Measurements from ENCODE around the gene GRK1. TPM values are rescaled to one million over a fixed set of nuclear protein-coding genes. Genes with fewer than 3 reads are reported as not detected.

The GRK1 gene
- total RNA-seq, 4 donors from 2014 or later: not detected

GRCh38 chr13:113627136-113627535 lies 39.9 kb upstream of the GRK1 start:
- Histone ChIP-seq H3K9me3 (no peaks in the 10 kb centered on the region), H3K4me3 (no peak overlapping the region), H3K27ac (no peak overlapping the region), H3K27me3 (no peaks in the 10 kb centered on the region), H3K36me3 (peaks cover 0 to 12% (median 0%) of the 10 kb centered on the region in 4 donors), H3K4me1 (no peaks in the 10 kb centered on the region)
- intact Hi-C loops (cut with DNase I; ENCODE audit: low total_unique reads) (no loop called here), in situ Hi-C loops (cut with MboI; ENCODE audit: low pct_ligation_motif_present in 1 of 4, low pct_unique_long_range_greater_than_20kb in 1 of 4, low sequenced_read_pairs in 3 of 4) (no loop called here)
- no peak for DNase-seq
- no peak for TF ChIP-seq POLR2A (IDR thresholded peaks at IDR 0.05)
- no peak for TF ChIP-seq EP300 (IDR thresholded peaks at IDR 0.05; ENCODE audit: low read depth)
- no peak for TF ChIP-seq CTCF (IDR thresholded peaks at IDR 0.05)
- TF ChIP-seq POLR2AphosphoS5 (IDR thresholded peaks at IDR 0.05): no peak
- whole genome bisulfite sequencing, 2 donors (ENCODE audit: low coverage in 1 of 2): 91% methylated on average over 14 of the region's 16 CpGs; no CpG with 5 or more reads in 1 of the 2 donors

GRCh38 chr13:113628291-113629270 lies 38.4 kb upstream of the GRK1 start:
- Histone ChIP-seq H3K4me1 (no peaks in the 10 kb centered on the region), H3K27me3 (no peaks in the 10 kb centered on the region), H3K9me3 (no peaks in the 10 kb centered on the region), H3K4me3 (no peak overlapping the region), H3K36me3 (peaks cover 0 to 12% (median 1%) of the 10 kb centered on the region in 4 donors), H3K27ac (no peak overlapping the region)
- in situ Hi-C loops (cut with MboI; ENCODE audit: low pct_ligation_motif_present in 1 of 4, low pct_unique_long_range_greater_than_20kb in 1 of 4, low sequenced_read_pairs in 3 of 4) (no loop called here), intact Hi-C loops (cut with DNase I; ENCODE audit: low total_unique reads) (no loop called here)
- no peak for TF ChIP-seq EP300 (IDR thresholded peaks at IDR 0.05; ENCODE audit: low read depth)
- TF ChIP-seq CTCF (IDR thresholded peaks at IDR 0.05): no peak
- no peak for TF ChIP-seq POLR2A (IDR thresholded peaks at IDR 0.05)
- no peak for TF ChIP-seq POLR2AphosphoS5 (IDR thresholded peaks at IDR 0.05)
- WGBS, 2 donors (ENCODE audit: low coverage in 1 of 2): 80 to 94% methylated on average over 7 to 30 of the region's 30 CpGs
- DNase-seq: no peak

- H3K9me3 ChIP-seq: no peaks in the 10 kb centered on the region
- no peaks in the 10 kb centered on the region for H3K4me1 ChIP-seq
- in situ Hi-C loops (cut with MboI; ENCODE audit: low pct_ligation_motif_present in 1 of 4, low pct_unique_long_range_greater_than_20kb in 1 of 4, low sequenced_read_pairs in 3 of 4): no loop called here
- DNase-seq: no peak
- H3K27ac ChIP-seq: no peak overlapping the region
- no peak overlapping the region for H3K4me3 ChIP-seq
- 83 to 95% methylated on average over 1 to 17 of the region's 17 CpGs for WGBS, 2 donors (ENCODE audit: low coverage in 1 of 2)
- intact Hi-C loops (cut with DNase I; ENCODE audit: low total_unique reads): no loop called here
- H3K36me3 ChIP-seq: peaks cover 0 to 13% (median 4%) of the 10 kb centered on the region in 4 donors
- TF ChIP-seq CTCF (IDR thresholded peaks at IDR 0.05) (no peak), POLR2A (IDR thresholded peaks at IDR 0.05) (no peak), POLR2AphosphoS5 (IDR thresholded peaks at IDR 0.05) (no peak), EP300 (IDR thresholded peaks at IDR 0.05; ENCODE audit: low read depth) (no peak)
- H3K27me3 ChIP-seq: no peaks in the 10 kb centered on the region
Observed at GRCh38 chr13:113629866-113630265, 37.2 kb upstream of the GRK1 start.

GRCh38 chr13:113630296-113630695 lies 36.7 kb upstream of the GRK1 start:
- Histone ChIP-seq H3K27ac (no peak overlapping the region), H3K27me3 (no peaks in the 10 kb centered on the region), H3K36me3 (peaks cover 0 to 17% (median 5%) of the 10 kb centered on the region in 4 donors), H3K4me1 (no peaks in the 10 kb centered on the region), H3K9me3 (no peaks in the 10 kb centered on the region), H3K4me3 (no peak overlapping the region)
- in situ Hi-C loops (cut with MboI; ENCODE audit: low pct_ligation_motif_present in 1 of 4, low pct_unique_long_range_greater_than_20kb in 1 of 4, low sequenced_read_pairs in 3 of 4): no loop called here
- intact Hi-C loops (cut with DNase I; ENCODE audit: low total_unique reads): no loop called here
- 97% methylated on average over 4 to 11 of the region's 11 CpGs for WGBS, 2 donors (ENCODE audit: low coverage in 1 of 2)
- TF ChIP-seq EP300 (IDR thresholded peaks at IDR 0.05; ENCODE audit: low read depth) (no peak), POLR2A (IDR thresholded peaks at IDR 0.05) (no peak), POLR2AphosphoS5 (IDR thresholded peaks at IDR 0.05) (no peak), CTCF (IDR thresholded peaks at IDR 0.05) (no peak)
- no peak for DNase-seq
